Smooth muscle cell (in vitro differentiated cells): Measurements from ENCODE around the gene SLC25A13. TPM values are rescaled to one million over a fixed set of nuclear protein-coding genes. Genes with fewer than 3 reads are reported as not detected.

Experiments
- DNase-seq: peaks from one replicate; lab custom pipeline; 2025; ENCODE audit not compliant: unreplicated experiment; lab: John Stamatoyannopoulos, UW
- H2AFZ ChIP-seq: fragments of 200-600 bp; sonication (generic); 2 replicates; pipeline ENCODE4 v1.6.0; 2016; ENCODE audit warnings: antibody characterized with exemption, low read depth, mild to moderate bottlenecking
- H3F3A ChIP-seq: fragments of 200-600 bp; sonication (generic); 2 replicates; pipeline ENCODE4 v1.6.0; 2017; ENCODE audit warnings: antibody characterized with exemption, low read depth
- H3K27ac ChIP-seq: fragments of 200-600 bp; sonication (generic); 2 replicates; pipeline ENCODE4 v1.5.1; 2016; ENCODE audit warnings: low read depth, mild to moderate bottlenecking
- H3K27me3 ChIP-seq: fragments of 200-600 bp; sonication (generic); 2 replicates; pipeline ENCODE4 v1.6.1; 2016; ENCODE audit warnings: low read depth, mild to moderate bottlenecking
- H3K36me3 ChIP-seq: fragments of 200-600 bp; sonication (generic); 2 replicates; pipeline ENCODE4 v1.5.1; 2016; ENCODE audit warnings: low read depth
- H3K4me1 ChIP-seq: fragments of 200-600 bp; sonication (generic); 2 replicates; pipeline ENCODE4 v1.5.1; 2016; ENCODE audit warnings: low read depth
- H3K4me2 ChIP-seq: fragments of 200-600 bp; sonication (generic); 2 replicates; pipeline ENCODE4 v1.6.0; 2016; ENCODE audit warnings: mild to moderate bottlenecking
- H3K4me3 ChIP-seq: fragments of 200-600 bp; sonication (generic); 2 replicates; pipeline ENCODE4 v1.5.1; 2016; ENCODE audit warnings: mild to moderate bottlenecking
- H3K79me2 ChIP-seq: fragments of 200-600 bp; sonication (generic); 2 replicates; pipeline ENCODE4 v1.6.0; 2016; ENCODE audit warnings: low read depth, mild to moderate bottlenecking
- H3K9ac ChIP-seq: fragments of 200-600 bp; sonication (generic); 2 replicates; pipeline ENCODE4 v1.6.0; 2016; ENCODE audit warnings: low read depth
- H3K9me3 ChIP-seq: fragments of 200-600 bp; sonication (generic); replicated peaks from 2 replicates; pipeline ENCODE4 v1.5.1; 2016; ENCODE audit warnings: low read depth
- H4K20me1 ChIP-seq: fragments of 200-600 bp; sonication (generic); 2 replicates; pipeline ENCODE4 v1.6.0; 2016; ENCODE audit warnings: low read depth
- WGBS: methylation state at CpG from one replicate; pipeline ENCODE4 v1.1.7; 2016; ENCODE audit warnings: low lambda C conversion rate; 5-methylcytosine and 5-hydroxymethylcytosine counted together
- polyA plus RNA-seq: library from polyadenylated mRNA; unstranded; fragments of >200 nt; fragmentation: Nextera tagmentation; extraction: Ambion mirVana; gene quantifications from 2 replicates; pipeline ENCODE4 v1.2.1, GENCODE V29; 2016
- total RNA-seq: library from RNA; depleted of rRNA; stranded (reverse); fragments of >200 nt; gene quantifications from 2 replicates; pipeline ENCODE4 v1.2.3, GENCODE V29; 2014
- TF ChIP-seq, protein P1 (sequence below): fragments of 200-600 bp; sonication (generic); IDR thresholded peaks from 2 replicates; pipeline ENCODE4 v1.5.1; 2017; ENCODE audit warnings: borderline replicate concordance, mild to moderate bottlenecking, antibody characterized with exemption; ENCODE audit not compliant: insufficient read depth, poor library complexity, severe bottlenecking

Gene SLC25A13
- total and polyA plus RNA-seq, 2 experiments from 2014 or later: 28.0 to 48.2 TPM

DNA sequence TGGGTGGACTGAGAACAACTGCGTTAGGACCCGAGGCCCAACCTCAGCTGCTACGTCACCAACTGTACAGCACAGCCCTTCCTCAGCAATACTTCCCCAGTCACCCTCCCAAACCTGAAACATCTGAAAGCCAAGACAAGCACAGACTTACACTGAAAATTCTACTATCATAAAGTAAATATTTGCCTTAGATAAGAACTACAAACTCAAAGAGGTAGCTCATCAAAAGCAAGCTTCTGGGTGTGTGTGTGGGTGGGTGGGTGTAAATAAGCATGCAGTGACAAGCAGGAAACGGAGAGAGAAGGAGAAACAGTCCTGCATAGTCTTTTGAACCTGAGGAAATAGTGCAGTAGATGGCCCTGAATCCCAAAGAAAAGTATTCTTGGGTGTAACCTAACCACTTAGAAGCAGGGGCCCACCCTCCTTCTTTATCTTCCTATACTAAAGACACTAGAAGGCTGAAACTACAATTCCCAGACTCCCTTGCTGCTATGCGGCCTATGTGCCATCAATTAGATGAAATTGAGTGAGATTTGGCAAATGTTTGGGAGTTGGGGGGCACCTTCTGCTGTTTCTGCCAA lies 18.7 kb downstream of the SLC25A13 start:
- TF ChIP-seq, protein P1, sequence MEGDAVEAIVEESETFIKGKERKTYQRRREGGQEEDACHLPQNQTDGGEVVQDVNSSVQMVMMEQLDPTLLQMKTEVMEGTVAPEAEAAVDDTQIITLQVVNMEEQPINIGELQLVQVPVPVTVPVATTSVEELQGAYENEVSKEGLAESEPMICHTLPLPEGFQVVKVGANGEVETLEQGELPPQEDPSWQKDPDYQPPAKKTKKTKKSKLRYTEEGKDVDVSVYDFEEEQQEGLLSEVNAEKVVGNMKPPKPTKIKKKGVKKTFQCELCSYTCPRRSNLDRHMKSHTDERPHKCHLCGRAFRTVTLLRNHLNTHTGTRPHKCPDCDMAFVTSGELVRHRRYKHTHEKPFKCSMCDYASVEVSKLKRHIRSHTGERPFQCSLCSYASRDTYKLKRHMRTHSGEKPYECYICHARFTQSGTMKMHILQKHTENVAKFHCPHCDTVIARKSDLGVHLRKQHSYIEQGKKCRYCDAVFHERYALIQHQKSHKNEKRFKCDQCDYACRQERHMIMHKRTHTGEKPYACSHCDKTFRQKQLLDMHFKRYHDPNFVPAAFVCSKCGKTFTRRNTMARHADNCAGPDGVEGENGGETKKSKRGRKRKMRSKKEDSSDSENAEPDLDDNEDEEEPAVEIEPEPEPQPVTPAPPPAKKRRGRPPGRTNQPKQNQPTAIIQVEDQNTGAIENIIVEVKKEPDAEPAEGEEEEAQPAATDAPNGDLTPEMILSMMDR: no peak
- H3K79me2 ChIP-seq: peaks cover 39% of the 10 kb centered on the region
- no peak for DNase-seq
- no peaks in the 10 kb centered on the region for H3K36me3 ChIP-seq
- no peaks in the 10 kb centered on the region for H3K27me3 ChIP-seq
- peaks cover 80% of the 10 kb centered on the region for H4K20me1 ChIP-seq
- H3K4me1 ChIP-seq: peaks cover 11% of the 10 kb centered on the region
- H3K4me2 ChIP-seq: peak overlapping the region; percentile 77
- H3K9me3 ChIP-seq: no peaks in the 10 kb centered on the region
- WGBS: 34% methylated on average over 5 of the region's 5 CpGs
- H2AFZ ChIP-seq: no peak overlapping the region
- H3K4me3 ChIP-seq: no peak overlapping the region
- H3F3A ChIP-seq: peaks cover 24% of the 10 kb centered on the region
- H3K27ac ChIP-seq: peak overlapping the region; percentile 81
- peak overlapping the region; percentile 29 for H3K9ac ChIP-seq

- H3K9ac ChIP-seq: no peak overlapping the region
- no peak overlapping the region for H3K4me3 ChIP-seq
- H3K9me3 ChIP-seq: no peaks in the 10 kb centered on the region
- DNase-seq: no peak
- no peaks in the 10 kb centered on the region for H3K36me3 ChIP-seq
- H3F3A ChIP-seq: peaks cover 24% of the 10 kb centered on the region
- peak overlapping the region; percentile 46 for H3K4me2 ChIP-seq
- no peaks in the 10 kb centered on the region for H3K27me3 ChIP-seq
- H2AFZ ChIP-seq: no peak overlapping the region
- peaks cover 11% of the 10 kb centered on the region for H3K4me1 ChIP-seq
- TF ChIP-seq, protein P1: no peak
- H3K79me2 ChIP-seq: peaks cover 28% of the 10 kb centered on the region
- H3K27ac ChIP-seq: peak overlapping the region; percentile 48
- H4K20me1 ChIP-seq: peaks cover 64% of the 10 kb centered on the region
- 13% methylated on average over 1 of the region's 1 CpG for WGBS
These were observed 20.9 kb downstream of the SLC25A13 start for GRCh38 chr7:96300986-96301385.

GRCh38 chr7:96300502-96300901 lies 21.4 kb downstream of the SLC25A13 start:
- Histone ChIP-seq H3K4me2 (peak overlapping the region; percentile 46), H3K9me3 (no peaks in the 10 kb centered on the region), H3F3A (peaks cover 24% of the 10 kb centered on the region), H3K79me2 (peaks cover 28% of the 10 kb centered on the region), H3K36me3 (no peaks in the 10 kb centered on the region), H4K20me1 (peaks cover 59% of the 10 kb centered on the region), H3K4me3 (no peak overlapping the region), H3K27ac (peak overlapping the region; percentile 48), H3K27me3 (no peaks in the 10 kb centered on the region), H2AFZ (no peak overlapping the region), H3K9ac (no peak overlapping the region), H3K4me1 (peaks cover 11% of the 10 kb centered on the region)
- DNase-seq: no peak
- TF ChIP-seq, protein P1: no peak

DNA sequence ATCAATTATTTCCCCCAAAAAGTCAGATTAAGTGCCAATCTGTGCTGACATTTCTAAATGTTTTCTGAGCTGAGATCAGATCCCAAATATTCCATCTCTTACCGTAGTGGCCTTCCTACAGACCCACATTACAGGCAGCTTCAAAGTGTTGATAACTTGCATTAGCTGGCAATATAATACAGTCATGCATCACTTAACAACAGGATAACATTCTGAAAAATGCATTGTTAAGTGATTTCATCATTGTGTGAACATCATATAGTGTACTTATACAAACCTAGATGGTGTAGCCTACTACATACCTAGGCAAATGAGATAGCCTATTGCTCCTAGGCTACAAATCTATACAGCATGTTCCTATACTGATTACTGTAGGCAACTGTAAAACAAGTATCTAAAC lies 22.4 kb downstream of the SLC25A13 start:
- TF ChIP-seq, protein P1: no peak
- DNase-seq: no peak
- peaks cover 6% of the 10 kb centered on the region for H3K36me3 ChIP-seq
- no peak overlapping the region for H3K9ac ChIP-seq
- H3F3A ChIP-seq: peaks cover 22% of the 10 kb centered on the region
- WGBS: 32% methylated on average over 1 of the region's 1 CpG
- H4K20me1 ChIP-seq: peaks cover 49% of the 10 kb centered on the region
- H3K79me2 ChIP-seq: peaks cover 28% of the 10 kb centered on the region
- no peak overlapping the region for H3K4me3 ChIP-seq
- peak overlapping the region; percentile 46 for H3K4me2 ChIP-seq
- no peak overlapping the region for H2AFZ ChIP-seq
- H3K27ac ChIP-seq: no peak overlapping the region
- peaks cover 11% of the 10 kb centered on the region for H3K4me1 ChIP-seq
- no peaks in the 10 kb centered on the region for H3K27me3 ChIP-seq
- no peaks in the 10 kb centered on the region for H3K9me3 ChIP-seq
